HL-60 (cell line): ENCODE results near the gene FGF14.

Experiments used
- CTCF ChIP-seq: IDR thresholded peaks from one replicate; pipeline ENCODE4 v1.5.1; 2011; ENCODE audit warnings: low read length, control low read depth, inconsistent platforms; ENCODE audit not compliant: insufficient read depth
- GABPA ChIP-seq: IDR thresholded peaks from 2 replicates; pipeline ENCODE4 v1.6.1; 2012; ENCODE audit warnings: low read depth
- REST ChIP-seq: IDR thresholded peaks from 2 replicates; pipeline ENCODE4 v1.6.1; 2012; ENCODE audit warnings: low read depth; ENCODE audit not compliant: insufficient replicate concordance

- TF ChIP-seq CTCF (no peak), REST (no peak), GABPA (no peak)
These were observed 28.6 kb downstream of the FGF14 start for GRCh38 chr13:102373221-102373620.
